ENCODE data around the gene ARHGAP24. TPM values are rescaled to one million over a fixed set of nuclear protein-coding genes. Genes with fewer than 3 reads are reported as not detected.
A peak's percentile ranks its signal among the peaks of the same experiment; 100 is the strongest.

The ARHGAP24 gene
- total and polyA plus RNA-seq, 2 experiments from 2014 or later = 5.1 to 8.6 TPM

- Histone ChIP-seq H3K27me3 (no peaks in the 10 kb centered on the region), H3K4me1 (ENCODE audit: low read depth) (no peaks in the 10 kb centered on the region), H3K4me3 (no peak overlapping the region), H3K27ac (no peak overlapping the region), H3K36me3 (no peaks in the 10 kb centered on the region), H3K9me3 (ENCODE audit: low read depth) (no peaks in the 10 kb centered on the region)
- TF ChIP-seq CTCF (IDR thresholded peaks at IDR 0.05; ENCODE audit: low read depth, low read length) = no peak
- no peak for DNase-seq (ENCODE audit: low read depth in 1 of 2, low spot score in 1 of 2)
These were observed 167.6 kb downstream of the ARHGAP24 start for GRCh38 chr4:85642356-85643100.

- Histone ChIP-seq H3K27ac (no peak overlapping the region), H3K27me3 (no peaks in the 10 kb centered on the region)
These were observed 169.1 kb downstream of the ARHGAP24 start for GRCh38 chr4:85644061-85644460.

GRCh38 chr4:85650908-85651307, 176.0 kb downstream of the ARHGAP24 start:
- Histone ChIP-seq H3K4me1 (ENCODE audit: low read depth) (no peaks in the 10 kb centered on the region), H3K4me3 (no peak overlapping the region), H3K36me3 (no peaks in the 10 kb centered on the region), H3K27me3 (no peaks in the 10 kb centered on the region), H3K9me3 (ENCODE audit: low read depth) (no peaks in the 10 kb centered on the region), H3K27ac (no peak overlapping the region)
- no peak for DNase-seq (ENCODE audit: low read depth in 1 of 2, low spot score in 1 of 2)
- no peak for TF ChIP-seq CTCF (IDR thresholded peaks at IDR 0.05; ENCODE audit: low read depth, low read length)

More at GRCh38 chr4:85644061-85644460, 169.1 kb downstream of the ARHGAP24 start:
- Histone ChIP-seq H3K4me1 (ENCODE audit: low read depth) (no peaks in the 10 kb centered on the region), H3K36me3 (no peaks in the 10 kb centered on the region), H3K9me3 (ENCODE audit: low read depth) (no peaks in the 10 kb centered on the region), H3K4me3 (no peak overlapping the region)
- TF ChIP-seq CTCF (IDR thresholded peaks at IDR 0.05; ENCODE audit: low read depth, low read length) = no peak
- no peak for DNase-seq (ENCODE audit: low read depth in 1 of 2, low spot score in 1 of 2)

GRCh38 chr4:85656759-85657505, 182.0 kb downstream of the ARHGAP24 start:
- TF ChIP-seq CTCF (IDR thresholded peaks at IDR 0.05; ENCODE audit: low read depth, low read length) = no peak
- H3K4me3 ChIP-seq = no peak overlapping the region
- no peak overlapping the region for H3K27ac ChIP-seq
- H3K4me1 ChIP-seq (ENCODE audit: low read depth) = no peaks in the 10 kb centered on the region
- H3K27me3 ChIP-seq = no peaks in the 10 kb centered on the region
- H3K36me3 ChIP-seq = no peaks in the 10 kb centered on the region
- H3K9me3 ChIP-seq (ENCODE audit: low read depth) = no peaks in the 10 kb centered on the region
- DNase-seq (ENCODE audit: low read depth in 1 of 2, low spot score in 1 of 2) = no peak

GRCh38 chr4:85658766-85659439, 184.0 kb downstream of the ARHGAP24 start:
- Histone ChIP-seq H3K9me3 (ENCODE audit: low read depth) (no peaks in the 10 kb centered on the region), H3K27me3 (no peaks in the 10 kb centered on the region), H3K27ac (no peak overlapping the region), H3K4me3 (no peak overlapping the region), H3K4me1 (ENCODE audit: low read depth) (no peaks in the 10 kb centered on the region), H3K36me3 (no peaks in the 10 kb centered on the region)
- DNase-seq (ENCODE audit: low read depth in 1 of 2, low spot score in 1 of 2) = peak in 1 of 2 donors; percentile 38
- no peak for TF ChIP-seq CTCF (IDR thresholded peaks at IDR 0.05; ENCODE audit: low read depth, low read length)
